HepG2 (cell line): ENCODE data around the gene LIME1. TPM values are rescaled to one million over a fixed set of nuclear protein-coding genes. Genes with fewer than 3 reads are reported as not detected.

Experiments used
- ATAC-seq: fragments of 200-7000 bp; cut with Tn5 transposase; 3 replicates; pipeline ENCODE4 v1.9.1; 2020; ENCODE audit warnings: mild to moderate bottlenecking, moderate library complexity
- BruUV-seq: library from RNA; stranded (reverse); fragments of 400-500 nt; replicated peaks from 2 replicates; lab custom pipeline; 2021; lab: Mats Ljungman, UMichigan
- CTCF ChIA-PET: fragments of 300-600 bp; formaldehyde crosslinking; extraction: SDS; loops from one replicate; lab custom pipeline; 2021; ENCODE audit warnings: low total read pairs, inconsistent platforms, low intra/inter-chr PET ratio; lab: Yijun Ruan, JAX
- POLR2A ChIA-PET: fragments of 350-600 bp; sonication (Branson Sonifier 250); formaldehyde crosslinking; loops from one replicate; lab custom pipeline; 2020; ENCODE audit warnings: antibody characterized with exemption, inconsistent platforms; lab: Yijun Ruan, JAX
- DNase-seq: peaks from one replicate; pipeline ENCODE4 v3.0.0-alpha.2; 2015; ENCODE audit warnings: low spot score
- FAIRE-seq: peaks from 3 replicates; lab custom pipeline; 2011; peaks lifted over from hg19 to GRCh38; lab: Jason Lieb, UNC
- H2AFZ ChIP-seq: one replicate; pipeline ENCODE4 v1.6.1; 2011; ENCODE audit warnings: low read length, inconsistent platforms
- H3K27ac ChIP-seq: fragments of 300-600 bp; 3 replicates; pipeline ENCODE4 v1.8.0; 2011; ENCODE audit warnings: mixed run types, mild to moderate bottlenecking, mixed read lengths, low read length, inconsistent platforms; ENCODE audit not compliant: insufficient read depth; ENCODE audit errors: extremely low read length
- H3K27me3 ChIP-seq, 2 experiments: fragments of 200-600 bp in 1 of 2; 2 replicates in 1 of 2; 3 replicates in 1 of 2; pipeline versions ENCODE4 v1.6.0 to v1.8.0; 2011; ENCODE audit warnings: low read length in 2 of 2, mild to moderate bottlenecking in 2 of 2, moderate library complexity in 2 of 2, inconsistent platforms in 1 of 2; ENCODE audit not compliant: insufficient read depth in 2 of 2, control insufficient read depth in 1 of 2
- H3K36me3 ChIP-seq, 2 experiments: fragments of 200-600 bp in 1 of 2; replicated peaks in 1 of 2; 2 replicates in 1 of 2; 3 replicates in 1 of 2; pipeline versions ENCODE4 v1.5.1 to v1.8.0; 2011; ENCODE audit warnings: low read length in 2 of 2, inconsistent platforms in 1 of 2; ENCODE audit not compliant: insufficient read depth in 2 of 2, control insufficient read depth in 1 of 2
- H3K4me1 ChIP-seq: 2 replicates; pipeline ENCODE4 v1.5.1; 2012; ENCODE audit warnings: low read length, inconsistent platforms; ENCODE audit not compliant: insufficient read depth
- H3K4me2 ChIP-seq: 2 replicates; pipeline ENCODE4 v1.6.0; 2011; ENCODE audit warnings: low read depth, low read length, inconsistent platforms
- H3K4me3 ChIP-seq, 3 experiments: fragments of 200-600 bp in 1 of 3; sonication (generic), shearing (Covaris generic) in 1 of 3; replicated peaks in 1 of 3; 2 replicates each; pipeline ENCODE4 v1.5.1; 2011 to 2016; ENCODE audit warnings: low read length in 3 of 3, inconsistent platforms in 2 of 3, low read depth in 2 of 3, mild to moderate bottlenecking in 2 of 3, control low read depth in 1 of 3, mixed read lengths in 1 of 3; ENCODE audit not compliant: insufficient read depth in 1 of 3
- H3K79me2 ChIP-seq: one replicate; pipeline ENCODE4 v1.6.1; 2011; ENCODE audit warnings: low read length, inconsistent platforms; ENCODE audit not compliant: insufficient read depth
- H3K9ac ChIP-seq: 2 replicates; pipeline ENCODE4 v1.6.0; 2011; ENCODE audit warnings: mild to moderate bottlenecking, low read depth, low read length, inconsistent platforms; ENCODE audit not compliant: insufficient read depth
- H3K9me3 ChIP-seq: 2 replicates; pipeline ENCODE4 v1.5.1; 2012; ENCODE audit warnings: mild to moderate bottlenecking, low read length
- H4K20me1 ChIP-seq: 2 replicates; pipeline ENCODE4 v1.6.0; 2011; ENCODE audit warnings: inconsistent platforms, mild to moderate bottlenecking, low read length, moderate library complexity; ENCODE audit not compliant: insufficient read depth
- ARNT2 ChIP-seq: sonication (generic); formaldehyde crosslinking; IDR thresholded peaks from 2 replicates; pipeline ENCODE4 v1.8.0; 2022; ENCODE audit warnings: mild to moderate bottlenecking, low read depth, missing genetic modification reagents, moderate library complexity
- HMG20A ChIP-seq: IDR thresholded peaks from 2 replicates; pipeline ENCODE4 v1.6.1; 2016; ENCODE audit warnings: borderline replicate concordance
- MBNL3 ChIP-seq: fragments of 250-450 bp; sonication (Bioruptor Pico); conservative IDR thresholded peaks from 2 replicates; pipeline ENCODE4 v1.8.0; 2022; ENCODE audit warnings: mild to moderate bottlenecking, inconsistent platforms
- RNF2 ChIP-seq: fragments of 450-650 bp; conservative IDR thresholded peaks from 2 replicates; pipeline ENCODE4 v1.6.1; 2016; ENCODE audit warnings: low read depth
- SCMH1 ChIP-seq: sonication (generic); formaldehyde crosslinking; IDR thresholded peaks from 2 replicates; pipeline ENCODE4 v1.9.0; 2021; ENCODE audit warnings: missing genetic modification reagents, mild to moderate bottlenecking, borderline replicate concordance
- SOX13 ChIP-seq, 3 experiments: fragments of 450-650 bp in 1 of 3; sonication (generic) in 1 of 3; formaldehyde crosslinking in 1 of 3; IDR thresholded peaks in 2 of 3; conservative IDR thresholded peaks in 1 of 3; 2 replicates each; pipeline versions ENCODE4 v1.5.0 to v1.6.1; 2016 to 2020; ENCODE audit warnings: antibody characterized with exemption in 1 of 3, mild to moderate bottlenecking in 1 of 3, missing compliant biosample characterization in 1 of 3, missing genetic modification reagents in 1 of 3, moderate library complexity in 1 of 3
- WIZ ChIP-seq: sonication (generic); formaldehyde crosslinking; IDR thresholded peaks from 2 replicates; pipeline ENCODE4 v1.5.1; 2020; ENCODE audit warnings: mild to moderate bottlenecking, missing genetic modification reagents
- WGBS: methylation state at CpG from one replicate; pipeline ENCODE4 v1.1.6; 2017; ENCODE audit warnings: low lambda C conversion rate; 5-methylcytosine and 5-hydroxymethylcytosine counted together
- in situ Hi-C: cut with HindIII; loops from 2 replicates; pipeline ENCODE4 v1.10.0; 2017; ENCODE audit warnings: low pct_unique_long_range_greater_than_20kb; ENCODE audit not compliant: extremely low pct_ligation_motif_present
- intact Hi-C: fragments of 100-400 bp; cut with micrococcal nuclease; formaldehyde crosslinking; loops from one replicate; pipeline ENCODE4 v1.10.0; 2022; ENCODE audit not compliant: unreplicated experiment
- polyA plus RNA-seq, 8 experiments: library from polyadenylated mRNA; depleted of rRNA in 3 of 8; stranded (reverse) in 7 of 8; unstranded in 1 of 8; fragments of >200 nt; fragmentation: Illumina TruSeq in 4 of 8; extraction: Trizol in 4 of 8; gene quantifications; 2 replicates each; pipeline versions ENCODE4 v1.2.1 to v1.2.3, GENCODE V29; 2011 to 2016; ENCODE audit warnings: low read depth in 4 of 8, missing spikeins in 1 of 8, mixed read lengths in 1 of 8; ENCODE audit not compliant: insufficient read depth in 1 of 8
- total RNA-seq, 5 experiments: library from RNA; depleted of rRNA; stranded (reverse); fragments of >200 nt; fragmentation: Illumina TruSeq; extraction: Trizol; gene quantifications; 2 replicates each; pipeline ENCODE4 v1.2.3, GENCODE V29; 2016; ENCODE audit warnings: low read depth in 1 of 5
- TF ChIP-seq, protein P1 (sequence below): sonication (generic); formaldehyde crosslinking; IDR thresholded peaks from 2 replicates; pipeline ENCODE4 v1.9.0; 2021; ENCODE audit warnings: missing genetic modification reagents, mild to moderate bottlenecking, borderline replicate concordance
- TF ChIP-seq, protein P2 (sequence below): sonication (generic); formaldehyde crosslinking; IDR thresholded peaks from 2 replicates; pipeline ENCODE4 v1.5.1; 2020; ENCODE audit warnings: mild to moderate bottlenecking, missing genetic modification reagents, moderate library complexity
- TF ChIP-seq, protein P3 (sequence below): IDR thresholded peaks from 2 replicates; pipeline ENCODE4 v1.6.1; 2016; ENCODE audit warnings: missing compliant biosample characterization, missing genetic modification reagents, borderline replicate concordance
- TF ChIP-seq, protein P4 (sequence below): sonication (generic); formaldehyde crosslinking; IDR thresholded peaks from 2 replicates; pipeline ENCODE4 v1.4.0; 2020; ENCODE audit warnings: low read depth, mild to moderate bottlenecking, missing genetic modification reagents
- TF ChIP-seq, protein P5 (sequence below): IDR thresholded peaks from 2 replicates; pipeline ENCODE4 v1.6.1; 2016; ENCODE audit warnings: low read depth, borderline replicate concordance

LIME1 gene
- total and polyA plus RNA-seq, 2 of the 13 experiments (the other 11 are each of a cell fraction or from before 2014, with no cell fraction given) = 13.0 to 61.5 TPM

DNA sequence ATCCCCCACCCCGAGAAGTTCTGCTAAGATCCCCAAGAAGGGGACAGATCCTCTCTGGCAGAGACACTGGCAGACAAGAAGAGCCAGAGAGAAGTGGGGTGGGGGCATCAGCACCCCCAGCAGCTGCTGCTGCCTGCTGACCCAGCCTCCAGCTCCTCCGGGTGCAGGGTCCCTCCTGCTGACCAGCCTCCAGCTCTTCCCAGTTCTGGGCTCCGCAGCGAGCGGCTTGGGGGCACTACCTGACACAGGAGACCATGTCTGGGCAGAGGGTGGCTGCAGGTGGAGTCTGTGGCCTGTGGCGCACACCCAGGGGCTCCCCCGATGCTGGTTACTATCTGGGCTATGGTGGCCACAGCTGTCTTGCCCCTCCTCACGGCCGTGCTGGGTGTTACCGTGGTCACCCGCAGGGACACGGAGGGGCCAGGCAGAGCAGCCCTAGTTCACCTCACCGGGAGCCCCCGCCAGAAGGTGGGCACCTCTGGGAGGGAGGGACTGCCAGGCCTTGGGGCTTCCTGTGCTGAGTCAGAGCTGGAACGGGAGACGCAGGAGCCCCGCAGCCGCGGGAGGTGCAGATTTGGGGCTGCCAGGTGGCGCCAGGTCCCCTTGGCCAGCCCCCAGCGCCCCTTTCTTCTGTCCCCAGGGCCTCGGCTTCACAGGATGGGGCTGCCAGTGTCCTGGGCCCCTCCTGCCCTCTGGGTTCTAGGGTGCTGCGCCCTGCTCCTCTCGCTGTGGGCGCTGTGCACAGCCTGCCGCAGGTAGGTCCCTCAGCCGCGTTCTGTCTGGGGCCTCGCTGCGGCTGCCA lies 630 bp downstream of the LIME1 start (continued):
- TF ChIP-seq, protein P1, sequence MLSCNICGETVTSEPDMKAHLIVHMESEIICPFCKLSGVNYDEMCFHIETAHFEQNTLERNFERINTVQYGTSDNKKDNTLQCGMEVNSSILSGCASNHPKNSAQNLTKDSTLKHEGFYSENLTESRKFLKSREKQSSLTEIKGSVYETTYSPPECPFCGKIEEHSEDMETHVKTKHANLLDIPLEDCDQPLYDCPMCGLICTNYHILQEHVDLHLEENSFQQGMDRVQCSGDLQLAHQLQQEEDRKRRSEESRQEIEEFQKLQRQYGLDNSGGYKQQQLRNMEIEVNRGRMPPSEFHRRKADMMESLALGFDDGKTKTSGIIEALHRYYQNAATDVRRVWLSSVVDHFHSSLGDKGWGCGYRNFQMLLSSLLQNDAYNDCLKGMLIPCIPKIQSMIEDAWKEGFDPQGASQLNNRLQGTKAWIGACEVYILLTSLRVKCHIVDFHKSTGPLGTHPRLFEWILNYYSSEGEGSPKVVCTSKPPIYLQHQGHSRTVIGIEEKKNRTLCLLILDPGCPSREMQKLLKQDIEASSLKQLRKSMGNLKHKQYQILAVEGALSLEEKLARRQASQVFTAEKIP (CRISPR knock-in tag) = no peak
- TF ChIP-seq MBNL3 (CRISPR knock-in tag) (no peak), WIZ (CRISPR knock-in tag) (peak; percentile 2; the same call in 1 of the 2 replicates), RNF2 (no peak; the same call in 1 of the 2 replicates), SOX13 (IDR thresholded peaks at IDR 0.05) (no peak), SOX13 (CRISPR knock-in tag; conservative IDR thresholded peaks at IDR 0.05 in 1 of 2, IDR thresholded peaks at IDR 0.05 in 1 of 2) (no peak)

DNA sequence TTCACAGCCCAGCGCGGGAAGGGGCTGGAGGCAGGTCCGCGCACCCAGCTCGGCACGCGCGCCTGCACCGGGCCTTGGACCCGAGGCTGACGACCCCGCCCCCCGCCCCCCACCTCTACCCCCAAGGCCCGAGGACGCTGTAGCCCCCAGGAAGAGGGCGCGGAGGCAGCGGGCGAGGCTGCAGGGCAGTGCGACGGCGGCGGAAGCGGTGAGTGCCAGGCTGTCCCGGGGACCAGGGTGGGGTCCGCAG lies 1.2 kb downstream of the LIME1 start:
- Histone ChIP-seq H3K9ac (peak overlapping the region; percentile 72), H2AFZ (no peak overlapping the region), H3K27me3 (no peaks in the 10 kb centered on the region), H3K4me2 (peak overlapping the region; percentile 90), H3K4me3 (peak overlapping the region; percentile 46 to 93 (median 85); a peak in 5 of 6 replicates), H3K4me1 (peaks cover 56% of the 10 kb centered on the region), H4K20me1 (no peaks in the 10 kb centered on the region), H3K36me3 (peaks cover 31 to 41% of the 10 kb centered on the region in 2 experiments), H3K9me3 (no peaks in the 10 kb centered on the region), H3K27ac (peak overlapping the region; percentile 93), H3K79me2 (peaks cover 32% of the 10 kb centered on the region)
- FAIRE-seq = no peak
- BruUV-seq = no TSS peak
- no peak for ATAC-seq
- CTCF ChIA-PET = interaction anchor here (2.5 kb wide), 1 partner anchor 30 kb away, joined by 8 read pairs; the partner anchor contains the start of genes ARFRP1 and ZGPAT
- in situ Hi-C loops (no loop called here), intact Hi-C loops (loop anchor here (5.0 kb wide), 1 partner anchor 200 kb away; the partner anchor contains the start of gene PTK6)
- DNase-seq = no peak
- POLR2A ChIA-PET = interaction anchor here (0.5 to 7.3 kb wide), 22 partner anchors 10 to 298 kb away, joined by 3 to 190 read pairs (median 4); partner anchors contain the start of genes ARFRP1, C20orf204, GMEB2 and RTEL1
- whole genome bisulfite sequencing = 4% methylated on average over 14 of the region's 26 CpGs
- TF ChIP-seq, protein P2, sequence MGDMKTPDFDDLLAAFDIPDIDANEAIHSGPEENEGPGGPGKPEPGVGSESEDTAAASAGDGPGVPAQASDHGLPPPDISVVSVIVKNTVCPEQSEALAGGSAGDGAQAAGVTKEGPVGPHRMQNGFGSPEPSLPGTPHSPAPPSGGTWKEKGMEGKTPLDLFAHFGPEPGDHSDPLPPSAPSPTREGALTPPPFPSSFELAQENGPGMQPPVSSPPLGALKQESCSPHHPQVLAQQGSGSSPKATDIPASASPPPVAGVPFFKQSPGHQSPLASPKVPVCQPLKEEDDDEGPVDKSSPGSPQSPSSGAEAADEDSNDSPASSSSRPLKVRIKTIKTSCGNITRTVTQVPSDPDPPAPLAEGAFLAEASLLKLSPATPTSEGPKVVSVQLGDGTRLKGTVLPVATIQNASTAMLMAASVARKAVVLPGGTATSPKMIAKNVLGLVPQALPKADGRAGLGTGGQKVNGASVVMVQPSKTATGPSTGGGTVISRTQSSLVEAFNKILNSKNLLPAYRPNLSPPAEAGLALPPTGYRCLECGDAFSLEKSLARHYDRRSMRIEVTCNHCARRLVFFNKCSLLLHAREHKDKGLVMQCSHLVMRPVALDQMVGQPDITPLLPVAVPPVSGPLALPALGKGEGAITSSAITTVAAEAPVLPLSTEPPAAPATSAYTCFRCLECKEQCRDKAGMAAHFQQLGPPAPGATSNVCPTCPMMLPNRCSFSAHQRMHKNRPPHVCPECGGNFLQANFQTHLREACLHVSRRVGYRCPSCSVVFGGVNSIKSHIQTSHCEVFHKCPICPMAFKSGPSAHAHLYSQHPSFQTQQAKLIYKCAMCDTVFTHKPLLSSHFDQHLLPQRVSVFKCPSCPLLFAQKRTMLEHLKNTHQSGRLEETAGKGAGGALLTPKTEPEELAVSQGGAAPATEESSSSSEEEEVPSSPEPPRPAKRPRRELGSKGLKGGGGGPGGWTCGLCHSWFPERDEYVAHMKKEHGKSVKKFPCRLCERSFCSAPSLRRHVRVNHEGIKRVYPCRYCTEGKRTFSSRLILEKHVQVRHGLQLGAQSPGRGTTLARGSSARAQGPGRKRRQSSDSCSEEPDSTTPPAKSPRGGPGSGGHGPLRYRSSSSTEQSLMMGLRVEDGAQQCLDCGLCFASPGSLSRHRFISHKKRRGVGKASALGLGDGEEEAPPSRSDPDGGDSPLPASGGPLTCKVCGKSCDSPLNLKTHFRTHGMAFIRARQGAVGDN (CRISPR knock-in tag) = 0 out of 2 replicates have a peak, but pooled peaks have one; percentile 16
- peak; percentile 51; the same call in 1 of the 2 replicates for TF ChIP-seq ARNT2 (CRISPR knock-in tag)
- TF ChIP-seq SCMH1 (CRISPR knock-in tag) = no peak
- TF ChIP-seq HMG20A (CRISPR knock-in tag) = no peak; the same call in 1 of the 2 replicates
- TF ChIP-seq, protein P3, sequence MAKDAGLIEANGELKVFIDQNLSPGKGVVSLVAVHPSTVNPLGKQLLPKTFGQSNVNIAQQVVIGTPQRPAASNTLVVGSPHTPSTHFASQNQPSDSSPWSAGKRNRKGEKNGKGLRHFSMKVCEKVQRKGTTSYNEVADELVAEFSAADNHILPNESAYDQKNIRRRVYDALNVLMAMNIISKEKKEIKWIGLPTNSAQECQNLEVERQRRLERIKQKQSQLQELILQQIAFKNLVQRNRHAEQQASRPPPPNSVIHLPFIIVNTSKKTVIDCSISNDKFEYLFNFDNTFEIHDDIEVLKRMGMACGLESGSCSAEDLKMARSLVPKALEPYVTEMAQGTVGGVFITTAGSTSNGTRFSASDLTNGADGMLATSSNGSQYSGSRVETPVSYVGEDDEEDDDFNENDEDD (CRISPR knock-in tag) = peak; percentile 97
- TF ChIP-seq, protein P4, sequence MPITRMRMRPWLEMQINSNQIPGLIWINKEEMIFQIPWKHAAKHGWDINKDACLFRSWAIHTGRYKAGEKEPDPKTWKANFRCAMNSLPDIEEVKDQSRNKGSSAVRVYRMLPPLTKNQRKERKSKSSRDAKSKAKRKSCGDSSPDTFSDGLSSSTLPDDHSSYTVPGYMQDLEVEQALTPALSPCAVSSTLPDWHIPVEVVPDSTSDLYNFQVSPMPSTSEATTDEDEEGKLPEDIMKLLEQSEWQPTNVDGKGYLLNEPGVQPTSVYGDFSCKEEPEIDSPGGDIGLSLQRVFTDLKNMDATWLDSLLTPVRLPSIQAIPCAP = no peak
- TF ChIP-seq, protein P5, sequence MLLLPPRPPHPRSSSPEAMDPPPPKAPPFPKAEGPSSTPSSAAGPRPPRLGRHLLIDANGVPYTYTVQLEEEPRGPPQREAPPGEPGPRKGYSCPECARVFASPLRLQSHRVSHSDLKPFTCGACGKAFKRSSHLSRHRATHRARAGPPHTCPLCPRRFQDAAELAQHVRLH (CRISPR knock-in tag) = no peak
